ELR (cell line): ENCODE data around the gene RALGAPA2.
A peak's percentile ranks its signal among the peaks of the same experiment; 100 is the strongest.

ENCODE experiments used
- DNase-seq: peaks from one replicate; pipeline ENCODE4 v3.0.0-alpha.2; 2015; ENCODE audit warnings: low read depth

The RALGAPA2 gene

DNA sequence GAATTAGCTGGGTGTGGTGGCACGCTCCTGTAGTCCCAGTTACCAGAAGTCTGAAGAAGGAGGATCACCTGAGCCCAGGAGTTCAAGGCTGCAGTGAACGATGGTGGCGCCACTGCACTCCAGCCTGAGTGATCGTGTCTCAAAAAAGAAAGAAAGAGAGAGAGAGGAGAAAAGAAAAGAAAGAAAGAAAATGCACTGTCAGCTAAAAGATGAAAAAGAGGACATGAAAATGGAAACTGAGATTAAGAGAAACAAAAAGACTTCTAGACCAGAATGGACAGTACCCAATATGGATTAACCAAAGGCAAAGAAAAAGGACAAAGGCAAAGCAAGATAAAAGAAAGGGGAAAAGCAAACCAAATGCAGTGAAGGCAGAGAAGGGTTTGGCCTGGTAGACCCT lies 9.0 kb upstream of the RALGAPA2 start:
- DNase-seq: no peak

DNA sequence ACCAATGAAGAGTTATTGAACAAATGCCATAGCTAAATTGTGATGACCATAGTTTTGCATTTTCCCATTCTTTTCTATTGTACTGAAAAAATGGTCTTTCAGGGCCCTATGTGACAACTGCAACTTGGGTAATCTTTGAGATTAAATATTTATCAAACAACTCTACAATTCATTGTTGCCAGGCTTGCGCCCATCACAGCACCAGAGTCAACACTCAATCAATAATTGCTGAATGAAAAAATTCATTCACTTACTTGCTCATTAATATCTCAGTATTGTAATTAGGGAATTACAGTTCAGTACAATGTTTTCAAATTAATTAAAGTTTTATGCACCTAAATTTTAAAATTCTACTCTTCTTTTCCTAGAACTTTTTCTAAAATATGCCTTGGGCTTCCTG lies 7.7 kb upstream of the RALGAPA2 start:
- no peak for DNase-seq

DNA sequence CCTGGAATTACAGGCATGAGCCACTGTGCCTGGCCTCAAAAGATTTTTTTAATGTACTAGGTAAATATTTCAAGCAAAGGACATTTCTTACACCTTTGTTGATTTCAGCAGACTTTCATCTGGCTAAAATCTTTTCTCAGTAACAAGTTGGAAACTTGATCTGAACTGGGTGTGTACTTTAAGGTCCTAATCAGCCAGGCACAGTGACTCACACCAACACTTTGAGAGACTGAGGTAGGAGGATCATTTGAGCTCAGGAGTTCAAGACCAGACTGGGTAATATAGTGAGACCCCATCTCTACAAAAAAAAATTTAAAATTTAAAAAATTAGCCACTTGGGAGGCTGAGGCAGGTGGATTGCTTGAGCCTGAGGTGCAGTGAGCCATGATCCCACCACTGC lies 7.0 kb upstream of the RALGAPA2 start:
- no peak for DNase-seq

DNA sequence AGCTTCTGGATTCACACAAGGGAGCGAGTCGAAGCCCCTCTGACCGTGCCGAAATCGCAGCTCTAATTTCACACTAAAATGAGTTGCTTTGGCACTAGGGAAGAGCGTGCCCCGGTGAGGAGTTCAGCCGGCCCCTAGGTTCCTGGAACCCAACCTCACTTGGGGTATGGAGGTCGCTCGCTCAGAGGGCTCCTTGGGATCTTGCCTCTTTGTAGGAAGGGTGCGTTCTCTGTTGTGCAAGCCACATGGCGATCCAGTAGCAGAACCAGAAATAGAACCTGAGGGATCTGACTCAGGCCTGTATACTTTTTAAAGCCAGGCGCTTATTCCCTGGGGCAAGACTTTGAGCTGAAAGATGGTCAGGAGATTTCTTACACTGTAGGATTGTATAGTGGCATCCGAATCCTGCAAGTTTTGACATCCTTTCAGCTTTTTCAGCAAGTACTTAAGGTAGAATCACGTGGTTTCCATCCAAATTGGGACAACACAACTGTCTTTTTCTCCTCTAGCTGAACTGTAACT lies 861 bp upstream of the RALGAPA2 start:
- DNase-seq: peak; percentile 8

DNA sequence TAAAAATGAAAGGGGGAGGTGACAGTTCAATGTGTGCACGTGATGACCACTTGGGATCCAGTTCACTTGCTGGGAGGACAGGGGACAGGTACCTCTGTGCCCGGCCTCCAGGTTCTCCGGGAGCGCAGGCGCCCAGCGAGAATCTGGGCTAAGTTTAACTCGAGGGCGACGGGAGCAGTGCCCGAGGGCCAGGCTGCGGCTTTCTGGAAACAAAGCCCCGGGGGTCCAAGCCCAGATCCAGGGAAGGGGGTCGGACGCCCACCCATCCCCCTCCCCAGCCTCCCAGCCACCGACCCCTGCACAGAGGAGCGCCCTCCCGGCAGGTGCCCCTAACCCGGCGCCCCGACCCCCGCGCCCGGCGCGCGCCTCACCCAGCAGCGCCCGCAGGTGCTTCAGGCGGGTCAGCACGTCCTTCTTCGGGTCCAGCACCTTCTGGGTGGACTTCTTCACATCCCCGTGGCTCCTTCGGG lies 405 bp downstream of the RALGAPA2 start:
- DNase-seq: peak; percentile 6

DNA sequence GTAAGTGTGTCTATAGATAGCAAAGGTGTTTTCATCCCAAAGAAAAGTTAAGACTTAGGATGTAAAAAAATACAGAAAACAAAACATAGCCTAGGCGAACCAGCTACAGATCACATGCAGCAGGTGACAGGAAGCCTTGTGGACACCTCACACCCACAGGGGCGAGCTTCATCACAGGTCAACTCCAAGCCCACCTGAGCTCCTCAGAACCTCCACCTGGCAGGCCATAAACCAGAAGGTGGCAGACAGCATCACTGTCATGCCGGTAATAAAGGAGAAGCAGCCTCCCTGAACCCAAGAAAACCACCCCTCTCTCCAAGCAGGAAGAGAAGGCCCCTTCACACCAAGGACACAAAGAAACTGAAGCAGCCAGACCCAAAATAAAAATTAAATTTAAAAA lies 1.0 kb downstream of the RALGAPA2 start:
- DNase-seq: no peak

DNA sequence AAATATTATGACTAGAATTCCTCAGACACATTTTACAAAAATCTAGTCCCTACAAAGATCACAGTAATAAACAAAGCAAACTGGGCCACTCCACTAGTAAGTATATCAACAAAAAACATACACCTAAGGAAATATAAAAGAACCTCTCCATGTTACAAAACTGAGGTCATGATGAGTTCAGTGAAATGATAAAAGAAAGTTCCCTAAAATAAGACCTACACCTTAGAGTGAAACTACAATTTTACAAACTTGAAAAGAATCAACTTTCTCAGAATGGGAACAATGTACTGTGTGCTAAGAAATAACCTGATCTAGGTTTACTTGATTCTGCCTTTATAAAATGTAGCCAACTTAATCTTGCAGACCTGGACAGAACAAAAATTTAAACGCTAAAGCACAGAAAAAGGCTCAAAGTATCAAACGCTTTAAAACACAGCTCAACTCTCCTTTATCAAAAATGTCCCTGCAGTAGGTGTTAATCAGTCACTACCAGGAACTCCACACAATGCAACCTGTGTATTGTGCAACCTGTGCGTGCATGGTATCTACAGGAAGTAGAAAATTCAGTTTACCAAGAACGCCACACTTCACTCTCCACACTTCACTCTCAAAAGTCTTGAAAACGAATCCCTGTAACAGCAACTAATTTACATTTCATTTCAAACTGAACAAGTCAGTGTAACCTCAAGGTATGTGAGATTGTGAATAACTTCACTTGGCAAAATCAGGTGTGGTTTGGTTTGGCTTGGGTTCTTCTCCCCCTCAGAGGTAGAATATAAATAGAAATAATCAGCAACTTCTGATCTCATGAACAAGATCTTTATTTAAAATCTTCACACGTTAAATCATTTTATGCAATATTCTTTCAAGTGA lies 1.8 kb downstream of the RALGAPA2 start:
- DNase-seq: no peak

DNA sequence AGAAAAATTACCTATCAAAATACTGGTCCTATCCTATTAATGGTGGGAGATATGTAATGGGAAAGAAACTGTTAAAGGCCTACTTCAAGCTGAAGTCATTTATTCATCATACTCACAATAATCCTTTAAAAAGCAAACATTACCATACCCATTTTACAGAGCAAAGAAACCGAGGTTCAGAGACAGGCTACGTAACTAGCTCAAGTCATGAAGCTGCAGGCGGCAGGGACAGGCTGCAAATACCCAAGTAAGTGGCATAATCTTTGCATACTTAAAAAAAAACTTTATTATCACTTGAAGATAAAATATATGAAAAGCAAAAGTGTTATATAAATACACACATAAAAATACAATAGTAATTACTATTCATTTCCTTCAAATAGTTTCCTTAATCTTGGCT lies 2.6 kb downstream of the RALGAPA2 start:
- no peak for DNase-seq

DNA sequence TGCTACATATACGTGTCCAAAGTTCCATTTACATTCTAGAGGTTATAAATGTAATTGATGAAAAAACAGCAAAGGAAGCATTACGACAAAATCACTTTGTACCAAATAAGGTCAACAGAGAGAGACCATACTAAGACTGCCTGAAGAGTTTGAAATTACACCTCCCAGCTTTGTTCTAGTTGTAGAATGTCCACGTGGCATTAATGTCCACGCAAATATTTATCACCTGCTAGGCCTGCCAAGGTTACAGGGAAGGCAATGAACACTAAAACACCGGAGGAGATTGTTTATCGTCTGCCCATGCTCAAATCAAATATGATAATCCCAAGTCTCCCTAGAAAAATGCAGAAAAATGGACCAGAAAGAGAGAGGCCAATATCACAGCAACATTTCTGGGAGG lies 6.2 kb downstream of the RALGAPA2 start:
- DNase-seq: no peak

DNA sequence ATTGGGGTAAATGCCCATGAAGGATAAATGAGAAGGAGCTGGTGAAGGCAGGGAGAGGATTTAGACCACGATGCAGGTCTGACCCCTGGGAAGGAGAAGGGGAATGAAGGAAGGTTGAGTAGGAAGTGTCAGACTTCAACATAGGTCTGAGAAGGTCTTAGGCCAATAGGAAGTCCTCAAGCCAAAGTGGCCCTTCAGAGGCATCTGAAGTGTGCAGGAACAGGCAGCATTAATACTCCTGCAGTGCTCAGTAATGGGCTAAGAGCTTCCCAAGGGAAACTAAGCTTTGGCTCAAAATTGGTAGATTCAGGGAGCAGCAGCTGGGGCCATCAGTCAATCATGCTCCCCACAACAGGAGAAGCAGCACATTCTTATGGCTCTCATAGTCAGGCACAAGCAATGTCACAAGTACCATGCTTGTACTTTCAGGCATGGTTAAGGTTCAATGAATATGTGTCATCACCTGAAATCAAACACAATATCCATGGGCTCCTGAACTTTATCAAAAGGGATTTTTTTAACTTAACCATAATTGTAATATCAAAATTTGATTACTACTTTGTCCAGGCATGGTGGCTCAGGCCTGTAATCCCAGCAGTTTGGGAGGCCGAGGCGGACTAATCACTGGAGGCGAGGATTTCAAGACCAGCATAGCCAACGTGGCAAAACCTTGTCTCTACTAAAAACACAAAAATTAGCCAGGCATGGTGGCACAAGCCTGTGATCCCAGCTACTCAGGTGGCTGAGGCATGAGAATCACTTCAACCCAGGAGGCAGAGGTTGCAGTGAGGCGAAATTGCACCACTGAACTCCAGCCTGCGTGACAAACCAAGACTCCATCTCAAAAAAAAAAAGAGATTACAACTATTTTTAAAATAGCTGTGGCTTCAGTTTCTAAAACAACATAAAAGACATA lies 9.9 kb downstream of the RALGAPA2 start:
- no peak for DNase-seq

DNA sequence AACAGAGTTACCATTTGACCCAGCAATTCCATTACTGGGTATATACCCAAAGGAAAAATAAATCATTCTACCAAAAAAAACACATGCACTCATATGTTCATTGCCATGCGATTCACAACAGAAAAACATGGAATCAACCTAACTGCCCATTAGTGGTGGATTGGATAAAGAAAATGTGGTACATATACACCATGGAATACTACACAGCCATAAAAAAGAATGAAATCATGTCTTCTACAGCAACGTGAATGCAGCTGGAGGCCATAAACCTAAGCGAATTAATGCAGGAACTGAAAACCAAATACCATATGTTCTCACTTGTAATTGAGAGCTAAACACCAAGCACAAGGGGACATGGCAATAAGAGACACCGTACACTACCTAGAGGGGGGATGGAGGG lies 12.5 kb downstream of the RALGAPA2 start:
- DNase-seq: no peak

DNA sequence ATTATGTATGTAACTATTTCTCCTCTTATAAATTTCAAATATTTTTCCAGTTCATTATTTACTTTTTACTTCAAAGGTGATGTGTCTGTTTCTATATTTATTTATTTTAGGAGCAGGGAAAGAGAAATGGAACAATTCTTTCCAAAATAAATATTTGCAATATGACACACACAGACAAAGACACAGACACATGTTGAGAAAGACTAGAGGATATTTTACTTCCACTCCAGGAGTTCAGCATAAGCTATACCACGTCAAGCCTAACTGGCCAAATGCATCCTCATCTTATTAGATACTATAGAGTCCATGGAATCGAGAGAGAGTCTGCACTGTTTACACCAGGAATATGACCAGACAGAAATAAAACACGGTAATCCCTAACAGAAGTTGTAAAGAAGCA lies 13.3 kb downstream of the RALGAPA2 start:
- no peak for DNase-seq

DNA sequence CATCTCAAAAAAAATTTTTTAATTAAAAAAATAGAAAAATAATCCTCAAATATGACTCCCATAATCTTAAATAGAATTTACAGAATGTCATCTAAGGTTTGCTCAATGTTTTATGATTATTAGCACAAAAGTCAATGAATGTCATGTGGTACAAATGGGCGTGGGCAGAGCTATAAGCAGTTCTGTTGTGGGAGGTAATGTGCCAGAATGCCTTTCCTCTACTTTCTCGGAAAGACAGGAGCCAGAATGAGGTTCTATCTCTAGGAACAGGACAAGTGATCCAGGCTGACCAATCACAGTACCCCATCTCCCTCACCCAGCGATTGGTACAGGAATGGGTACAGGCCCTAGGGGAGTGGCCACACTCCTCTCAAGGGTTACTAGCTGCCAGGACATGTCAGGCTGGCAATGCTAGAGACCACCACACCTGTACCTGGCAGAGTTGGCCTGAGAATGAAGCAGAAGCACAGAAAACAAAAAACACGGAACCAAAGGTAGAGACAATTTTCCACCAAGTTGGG lies 15.1 kb downstream of the RALGAPA2 start:
- no peak for DNase-seq

DNA sequence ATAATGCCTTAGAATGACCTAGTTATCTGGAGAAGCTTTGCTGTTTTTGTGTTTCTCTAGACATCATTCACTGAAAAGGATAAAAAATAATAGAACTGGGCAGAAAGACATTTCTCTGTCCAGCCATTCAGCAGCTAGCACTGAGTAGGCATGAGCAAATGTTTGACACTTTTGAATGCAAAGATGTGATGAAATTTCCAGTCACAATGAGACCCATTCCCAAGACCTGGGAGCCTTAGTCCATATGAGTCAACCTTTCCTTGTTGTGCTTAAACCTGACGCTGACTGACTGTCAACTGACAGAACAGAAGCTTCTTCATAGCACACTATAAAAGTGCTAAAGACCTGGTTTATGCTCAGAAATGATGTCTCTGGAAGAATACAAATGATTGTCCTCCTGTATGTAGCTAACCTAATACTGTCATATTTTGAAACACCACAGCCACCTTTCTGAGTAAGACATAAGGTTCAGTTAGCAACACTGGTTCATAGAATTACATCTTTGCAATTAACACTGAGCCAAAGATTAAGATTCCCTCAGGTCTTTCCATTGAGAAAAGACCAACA lies 17.1 kb downstream of the RALGAPA2 start:
- DNase-seq: no peak

DNA sequence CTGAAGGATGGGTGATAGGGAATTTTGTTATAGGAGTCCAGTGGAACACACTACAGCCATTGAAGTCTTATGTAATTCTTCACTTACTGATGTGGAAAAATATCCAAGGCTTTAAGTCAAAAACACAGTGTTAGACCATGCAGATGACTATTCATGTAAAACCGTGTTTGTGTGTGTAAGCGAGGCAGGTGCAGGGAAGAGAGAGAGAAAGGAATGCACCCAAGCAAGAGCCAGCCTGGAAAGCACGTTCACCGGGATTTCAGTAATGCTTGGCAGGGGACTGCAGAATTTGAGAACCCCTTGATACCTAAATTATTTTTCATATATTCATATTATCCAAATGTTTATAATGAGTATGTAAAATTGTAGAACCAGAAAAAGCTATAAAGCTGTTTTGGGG lies 17.9 kb downstream of the RALGAPA2 start:
- DNase-seq: no peak

DNA sequence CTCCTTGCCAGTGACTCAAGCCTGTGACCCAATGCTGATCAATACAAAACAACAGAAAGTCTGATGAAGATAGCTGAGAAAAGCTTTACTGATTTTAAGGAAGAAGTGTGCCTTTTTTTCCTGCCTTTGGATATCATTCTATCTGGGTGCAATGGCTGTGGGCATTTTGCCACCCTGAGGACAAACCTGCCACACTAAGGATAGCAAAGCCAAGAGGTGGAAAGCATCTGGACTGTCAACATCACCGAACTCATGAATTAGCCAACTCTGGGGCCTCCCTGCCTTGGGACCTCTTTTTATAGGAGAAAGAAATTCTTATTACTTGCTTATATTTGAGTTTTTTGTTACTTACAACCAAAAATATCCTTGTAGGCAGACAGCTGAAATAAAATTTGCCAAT lies 19.9 kb downstream of the RALGAPA2 start:
- DNase-seq: no peak

DNA sequence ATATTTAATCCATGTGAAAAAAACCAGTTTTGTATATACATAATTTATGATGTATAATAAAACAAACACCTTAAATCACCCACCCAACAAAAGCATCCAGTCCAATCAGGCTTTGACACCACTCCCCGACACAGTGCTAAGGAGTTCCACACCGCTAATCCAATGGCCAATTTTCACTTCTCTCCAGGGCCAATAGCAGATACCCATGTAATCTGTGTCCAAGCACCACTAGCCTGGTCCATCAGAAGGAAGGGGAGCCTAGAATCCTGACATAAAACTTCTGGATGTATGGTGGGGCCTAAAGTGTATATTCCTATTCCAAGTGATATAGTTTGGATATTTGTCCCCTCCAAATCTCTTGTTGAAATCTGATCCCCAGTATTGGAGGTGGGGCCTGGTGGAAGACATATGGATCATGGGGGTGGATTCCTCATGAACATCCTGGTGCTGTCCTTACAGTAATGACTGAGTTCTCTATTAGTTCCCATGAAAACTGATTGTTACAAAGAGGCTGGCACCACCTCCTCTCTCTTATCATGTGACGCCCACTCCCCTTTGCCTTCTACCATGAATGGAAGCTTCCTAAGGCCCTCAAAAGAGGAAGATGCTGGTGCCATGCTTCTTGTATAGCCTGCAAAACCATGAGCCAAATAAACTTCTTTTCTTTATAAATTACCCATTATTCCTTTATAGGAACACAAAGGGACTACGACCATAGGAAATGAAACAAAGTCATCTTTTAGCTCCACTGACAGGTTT lies 20.8 kb downstream of the RALGAPA2 start:
- no peak for DNase-seq

DNA sequence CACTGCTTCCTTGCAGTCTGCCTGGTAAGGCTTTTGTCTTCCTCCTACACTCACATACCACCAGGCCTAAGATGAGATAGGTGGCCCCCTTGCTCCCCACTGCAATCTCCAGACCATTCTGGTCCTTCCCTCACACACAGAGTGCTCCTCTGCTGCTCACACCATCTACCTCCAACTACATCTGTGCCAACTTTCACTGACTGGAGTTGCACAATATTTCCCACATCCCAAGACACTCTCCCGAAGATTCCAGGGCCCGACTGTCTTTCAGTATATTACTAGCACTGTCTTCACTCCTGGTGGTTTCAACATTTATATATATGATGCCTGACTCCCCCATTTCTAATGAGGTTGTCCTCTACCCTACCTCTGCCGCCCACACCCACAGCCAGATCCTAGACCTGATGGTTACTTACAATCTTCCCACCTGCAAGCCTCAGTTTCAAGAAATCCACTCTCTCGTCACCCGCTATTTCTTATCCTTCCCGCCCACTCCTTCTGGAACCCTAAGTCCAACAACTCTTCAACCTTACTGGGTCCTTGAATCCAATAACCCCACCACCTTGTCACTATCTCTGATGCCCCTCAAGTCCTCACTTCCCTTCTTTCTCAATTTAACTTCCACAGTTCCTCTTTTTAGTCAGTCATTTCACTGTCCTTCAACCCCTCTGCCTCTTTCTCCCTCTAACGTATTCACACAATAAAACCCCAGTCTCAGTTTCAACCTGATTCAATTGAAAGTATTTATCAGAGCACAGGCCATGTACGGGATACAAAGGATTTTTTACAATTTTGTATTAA lies 21.6 kb downstream of the RALGAPA2 start:
- DNase-seq: no peak

DNA sequence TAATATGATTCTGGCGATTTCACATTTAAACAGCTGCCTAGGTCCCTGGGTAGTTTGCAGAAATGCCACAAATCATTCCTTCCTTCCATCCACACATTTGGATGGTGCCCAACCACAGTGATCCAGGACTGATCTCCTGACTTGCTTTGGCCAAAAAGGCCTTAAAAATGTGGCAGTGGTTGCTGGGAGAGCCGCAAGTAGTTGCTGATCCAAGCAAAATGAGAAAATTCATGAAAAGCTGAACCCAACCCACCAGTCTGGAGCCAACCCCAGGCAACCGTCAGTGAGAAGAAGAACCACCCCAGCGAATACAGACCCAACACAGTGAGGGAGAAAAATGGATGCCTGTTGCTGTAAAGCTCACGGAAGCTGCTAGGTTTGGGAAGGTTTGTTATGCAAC lies 25.1 kb downstream of the RALGAPA2 start:
- no peak for DNase-seq

DNA sequence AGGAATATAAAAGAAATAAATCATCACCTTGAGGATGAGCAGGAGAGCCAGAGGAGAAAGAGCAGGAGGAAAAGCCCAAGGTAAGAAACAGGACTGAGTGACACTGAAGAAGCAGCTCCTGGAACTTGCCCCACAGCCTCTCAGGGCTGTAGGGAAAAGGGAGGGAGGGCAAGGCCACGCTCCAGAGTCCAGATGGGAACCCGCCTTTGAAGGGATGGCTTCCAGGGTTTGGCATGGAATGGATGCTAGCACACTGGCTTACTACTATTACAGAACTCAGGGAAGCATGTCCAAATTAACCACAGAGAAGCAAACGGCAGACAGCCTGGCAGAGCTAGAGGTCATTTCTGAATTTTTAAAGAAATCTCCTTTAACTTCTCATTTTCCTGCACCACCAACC lies 26.8 kb downstream of the RALGAPA2 start:
- DNase-seq: no peak
